PFSK-1 (cell line): ENCODE results near the gene PI4K2A.

Source experiments
- FOXP2 ChIP-seq: optimal IDR thresholded peaks from 2 replicates; pipeline ENCODE3; 2011; ENCODE audit warnings: borderline replicate concordance, control low read depth, inconsistent platforms; ENCODE audit not compliant: insufficient read depth; ENCODE audit errors: extremely low read length, extremely low read depth
- POLR2AphosphoS5 ChIP-seq: IDR thresholded peaks from 2 replicates; pipeline ENCODE4 v1.6.1; 2012; ENCODE audit warnings: low read depth, mild to moderate bottlenecking, control low read depth, low read length, moderate library complexity
- REST ChIP-seq, 2 experiments: IDR thresholded peaks; 2 replicates each; pipeline versions ENCODE4 v1.6.1 to v1.8.0; 2011 to 2012; ENCODE audit warnings: low read depth in 2 of 2, low read length in 2 of 2, control low read depth in 1 of 2, inconsistent platforms in 1 of 2, mild to moderate bottlenecking in 1 of 2, moderate library complexity in 1 of 2; ENCODE audit not compliant: insufficient read depth in 1 of 2
- SIN3A ChIP-seq: IDR thresholded peaks from 2 replicates; pipeline ENCODE4 v1.6.1; 2012; ENCODE audit warnings: mild to moderate bottlenecking, low read length, moderate library complexity, borderline replicate concordance; ENCODE audit not compliant: insufficient read depth
- TAF1 ChIP-seq: IDR thresholded peaks from 2 replicates; pipeline ENCODE4 v1.6.1; 2012; ENCODE audit warnings: low read length, control low read depth, borderline replicate concordance; ENCODE audit not compliant: insufficient read depth

- TF ChIP-seq TAF1 (peak; percentile 66; the same call in 1 of the 2 replicates), POLR2AphosphoS5 (0 out of 2 replicates have a peak, but pooled peaks have one; percentile 54), REST (IDR thresholded peaks at IDR 0.05; ENCODE audit: insufficient read depth in 1 of 2, low read depth in 2 of 2, low read length in 2 of 2) (0 out of 4 replicates have a peak, but pooled peaks of 1 of the 2 experiments have one; percentile 16), SIN3A (peak; percentile 49; the same call in 1 of the 2 replicates), FOXP2 (peak; percentile 99)
These were observed at the start of gene PI4K2A for GRCh38 chr10:97640174-97640867.
